NCI-H2029 (cell line): ENCODE data around the gene C2orf76.
"Not testable (repeated sequence)": the region's sequence is repeated elsewhere in the genome, so short reads cannot be mapped to it uniquely, and the experiment has no call there.

Source experiments
- DNase-seq: peaks from one replicate; lab custom pipeline; 2025; lab: John Stamatoyannopoulos, UW

Gene C2orf76

DNA sequence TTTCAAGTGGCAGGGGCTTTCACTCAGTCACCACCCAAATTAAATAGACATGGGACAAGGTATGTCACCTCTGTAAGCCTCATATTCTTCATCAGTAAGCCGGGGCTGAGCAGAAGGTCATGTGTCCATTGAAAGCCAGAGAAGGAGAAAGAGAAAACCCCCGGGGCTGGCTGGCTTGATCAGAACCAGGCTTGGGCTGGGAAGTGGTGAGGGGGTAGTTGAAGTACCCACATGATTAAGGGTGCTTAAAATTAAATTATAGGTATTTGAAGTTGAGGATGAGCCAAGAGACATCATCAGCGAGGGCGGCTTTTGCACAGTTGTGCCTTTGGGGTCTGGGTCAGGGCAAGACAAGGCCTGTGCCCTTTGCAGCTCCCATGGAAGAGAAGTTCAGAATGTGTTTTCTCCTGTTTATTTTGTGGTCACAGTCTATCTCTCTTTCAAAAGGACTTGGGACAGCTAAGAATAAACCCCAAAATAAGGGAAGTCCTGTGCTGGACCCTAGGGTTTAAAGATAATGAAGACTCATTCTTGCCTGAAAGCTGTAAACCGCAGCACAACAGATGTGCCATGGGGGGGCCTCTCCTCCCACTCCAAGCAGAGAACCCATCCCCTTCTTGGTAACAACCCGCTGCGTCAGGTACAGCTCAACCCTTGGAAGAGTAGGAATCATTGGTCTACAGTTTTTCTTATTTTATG, 10.8 kb upstream of the C2orf76 start:
- no peak for DNase-seq

DNA sequence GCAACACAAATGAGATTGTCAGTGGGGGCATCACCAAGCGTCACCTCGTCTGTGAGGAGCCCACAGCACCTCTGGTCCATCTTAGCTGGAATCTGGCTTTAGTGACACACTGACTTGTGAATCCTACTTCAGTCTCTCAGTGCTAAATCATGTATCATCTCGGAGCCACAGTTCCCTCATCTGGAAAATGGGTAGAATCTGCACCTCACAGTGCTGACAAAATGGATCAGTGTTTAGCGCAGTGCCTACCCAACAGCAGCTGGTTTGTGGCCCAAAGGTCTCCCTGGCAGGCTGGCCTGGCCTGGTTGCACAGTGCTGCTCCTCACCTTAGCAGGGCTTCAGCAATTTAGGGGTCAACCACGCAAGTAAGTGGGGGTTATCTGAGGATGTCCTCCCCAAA, 10.2 kb upstream of the C2orf76 start:
- no peak for DNase-seq

GRCh38 chr2:119376406-119376805, 9.8 kb upstream of the C2orf76 start:
- DNase-seq = not testable (repeated sequence)

- not testable (repeated sequence) for DNase-seq
Measured at GRCh38 chr2:119373907-119374745, 7.5 kb upstream of the C2orf76 start.

- DNase-seq = no peak
Measured at GRCh38 chr2:119372778-119373568, 6.3 kb upstream of the C2orf76 start.

- no peak for DNase-seq
Measured at GRCh38 chr2:119371111-119371510, 4.5 kb upstream of the C2orf76 start.

DNA sequence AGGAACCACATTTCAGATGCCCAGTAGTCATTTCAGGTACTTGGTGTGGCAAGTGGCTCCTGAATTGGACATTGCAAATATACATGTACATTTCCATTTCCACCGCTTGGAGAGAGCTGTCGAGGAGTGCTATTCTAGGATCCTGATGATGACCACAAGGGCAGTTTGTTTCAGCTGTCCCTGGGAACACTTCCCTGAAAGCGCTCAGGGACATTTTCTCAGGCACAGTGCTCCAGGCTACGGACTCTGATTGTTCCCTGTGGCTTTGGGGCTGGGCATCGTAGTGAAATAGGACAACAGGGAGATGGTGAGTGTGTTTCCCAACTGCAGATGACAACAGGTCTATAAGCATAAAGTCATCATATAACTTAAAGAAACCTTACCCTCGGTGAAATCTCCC, 3.2 kb upstream of the C2orf76 start:
- DNase-seq = no peak

GRCh38 chr2:119367472-119368099, 952 bp upstream of the C2orf76 start:
- DNase-seq = no peak

DNA sequence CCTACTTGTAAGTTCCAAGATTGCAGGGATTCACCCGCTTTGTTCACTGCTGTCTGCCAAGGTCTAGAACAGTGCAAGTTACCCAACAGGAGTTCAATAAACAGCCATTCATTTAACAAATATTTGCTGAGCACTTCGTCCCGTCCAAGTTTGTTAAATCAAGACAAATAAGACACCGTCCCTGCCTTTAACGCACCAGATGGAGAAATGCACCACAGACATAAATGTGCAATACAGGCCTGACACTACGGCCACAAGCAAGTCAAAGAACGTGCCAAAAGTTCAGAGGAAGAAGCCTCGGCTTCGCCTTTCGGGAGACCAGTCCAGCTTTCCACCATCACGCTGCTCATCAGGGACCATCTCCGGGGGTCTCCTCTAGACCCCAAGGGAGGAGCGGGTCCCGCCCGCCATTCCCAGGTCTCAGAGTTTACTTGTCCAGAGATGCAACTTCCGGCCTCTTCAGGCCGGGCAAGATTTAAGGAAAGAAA, 429 bp downstream of the C2orf76 start:
- DNase-seq = no peak

GRCh38 chr2:119365436-119365835, 1.2 kb downstream of the C2orf76 start:
- no peak for DNase-seq

DNA sequence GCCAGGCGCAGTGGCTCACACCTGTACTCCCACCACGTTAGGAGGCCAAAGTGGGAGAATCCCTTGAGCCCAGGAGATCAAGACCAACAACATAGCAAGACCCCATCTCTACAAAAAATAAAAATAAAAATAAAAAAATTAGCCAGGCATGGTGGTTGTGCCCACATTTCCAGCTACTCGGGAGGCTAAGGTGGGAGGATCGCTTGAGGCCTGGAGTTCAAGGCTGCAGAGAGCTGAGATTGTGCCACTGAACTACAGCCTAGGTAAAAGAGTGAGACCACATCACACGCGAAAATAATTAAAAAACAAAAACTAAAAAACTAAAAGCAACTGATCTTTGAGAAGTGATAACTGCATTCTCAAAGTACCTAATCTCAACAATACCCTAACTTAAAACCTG, 1.8 kb downstream of the C2orf76 start:
- DNase-seq = no peak

DNA sequence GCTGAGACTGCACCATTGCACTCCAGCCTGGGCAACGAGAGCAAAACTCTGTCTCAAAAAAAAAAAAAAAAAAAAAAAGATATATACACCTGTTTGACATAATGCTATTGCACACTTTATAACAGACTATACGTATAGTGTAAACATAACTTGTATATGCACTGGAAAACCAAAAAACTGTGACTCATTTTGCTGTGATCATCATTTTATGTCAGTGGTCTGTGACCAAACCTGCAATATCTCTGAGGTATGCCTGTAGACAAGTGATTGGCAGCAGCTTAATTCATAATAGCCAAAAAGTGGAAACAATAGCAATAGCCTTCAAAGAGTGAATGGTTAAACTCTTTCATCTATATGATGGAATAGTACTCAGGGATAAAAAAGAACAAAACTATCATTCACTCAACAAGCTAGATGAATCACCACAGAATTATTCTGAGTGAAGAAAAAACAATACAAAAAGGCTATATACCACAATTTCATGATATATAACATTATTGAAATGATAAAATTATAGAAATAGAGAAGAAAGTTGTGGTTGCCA, 6.1 kb downstream of the C2orf76 start:
- DNase-seq = no peak

DNA sequence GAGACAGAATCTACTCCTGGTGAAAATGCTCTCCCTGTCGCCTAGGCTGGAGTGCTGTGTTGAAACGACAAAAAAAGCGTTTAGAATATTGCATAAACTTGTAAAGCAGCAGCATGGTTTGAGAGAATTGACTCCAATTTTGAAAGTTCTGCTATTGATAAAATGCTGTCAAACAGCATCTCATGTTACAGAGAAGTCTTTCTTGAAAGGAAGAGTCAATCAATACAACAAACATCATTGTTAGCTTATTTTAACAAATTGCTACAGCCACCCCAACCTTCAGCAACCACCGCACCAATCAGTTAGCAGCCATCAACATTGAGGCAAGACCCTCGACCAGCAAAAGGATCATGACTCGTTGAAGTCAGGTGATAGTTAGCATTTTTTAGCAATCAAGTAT, 6.9 kb downstream of the C2orf76 start:
- DNase-seq = no peak

- DNase-seq = no peak
Measured at GRCh38 chr2:119354860-119355259, 11.8 kb downstream of the C2orf76 start.

DNA sequence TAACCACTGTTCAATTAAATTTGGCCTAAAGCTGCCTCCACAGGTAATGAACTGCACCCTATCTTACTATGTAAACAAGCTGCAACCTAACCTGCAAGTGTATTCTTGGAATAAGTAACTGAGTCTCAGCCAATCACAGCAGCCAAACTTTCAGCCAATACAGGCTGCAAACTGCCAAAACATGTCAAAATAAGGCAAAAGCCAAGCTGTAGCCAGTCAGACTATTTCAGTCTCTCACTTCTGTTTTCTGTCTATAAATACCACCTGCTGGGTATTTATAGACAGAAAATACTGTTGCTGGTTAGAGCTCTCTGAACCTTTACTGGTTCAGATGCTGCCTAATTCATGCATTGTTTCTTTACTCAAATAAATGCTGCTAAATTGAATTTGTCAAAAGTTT, 14.3 kb downstream of the C2orf76 start:
- no peak for DNase-seq

DNA sequence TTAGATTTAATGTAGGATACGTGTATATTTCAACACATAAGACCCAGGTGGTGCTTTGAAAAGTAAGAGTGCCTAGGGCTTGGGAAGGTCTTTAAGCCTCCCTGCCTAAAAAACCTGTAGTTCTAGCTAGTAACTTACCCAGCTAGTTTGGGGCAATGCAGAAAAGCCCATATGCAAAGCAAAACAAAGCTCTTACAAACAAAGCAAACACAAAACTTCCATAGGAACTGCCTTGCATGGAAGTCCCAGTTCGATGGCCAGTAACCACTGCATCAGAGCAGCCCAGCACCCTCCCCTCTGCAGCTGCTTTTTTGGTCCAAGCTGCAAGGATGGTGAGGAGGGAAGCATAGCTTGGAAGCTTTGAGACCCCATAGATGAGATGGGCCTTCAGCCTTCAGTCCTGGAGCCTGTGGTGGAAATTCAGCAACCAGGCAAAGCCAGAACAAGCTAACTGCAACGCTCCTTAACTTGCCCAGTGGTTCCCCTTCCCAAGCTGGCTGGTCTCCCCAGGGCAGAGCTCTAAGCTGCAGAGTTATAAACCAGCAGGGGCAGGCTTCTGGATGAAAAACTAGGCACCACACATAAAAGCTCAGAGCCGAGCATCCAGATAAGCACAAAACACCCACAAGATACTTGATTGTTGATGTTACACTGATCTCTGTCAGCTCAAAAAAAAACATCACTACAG, 16.2 kb downstream of the C2orf76 start:
- DNase-seq = no peak

DNA sequence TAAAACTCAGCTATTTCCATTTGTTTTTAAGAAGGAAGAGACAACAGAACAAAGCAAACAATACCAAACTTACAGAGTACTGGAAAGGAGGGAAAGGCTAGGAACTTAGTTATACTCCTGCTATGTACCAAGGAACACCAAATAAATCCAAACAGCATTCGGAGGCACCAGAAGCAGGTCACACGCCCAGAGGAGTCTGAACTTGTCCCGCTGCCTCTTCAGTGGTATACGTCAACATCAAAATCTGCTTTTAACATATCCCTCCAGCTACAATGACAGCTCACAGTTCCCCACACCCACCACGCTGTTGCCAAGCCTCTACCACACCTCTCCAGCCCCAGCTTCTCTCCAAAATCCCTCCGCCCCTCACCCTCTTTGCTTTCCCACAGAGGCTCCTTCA, 17.3 kb downstream of the C2orf76 start:
- DNase-seq = no peak

DNA sequence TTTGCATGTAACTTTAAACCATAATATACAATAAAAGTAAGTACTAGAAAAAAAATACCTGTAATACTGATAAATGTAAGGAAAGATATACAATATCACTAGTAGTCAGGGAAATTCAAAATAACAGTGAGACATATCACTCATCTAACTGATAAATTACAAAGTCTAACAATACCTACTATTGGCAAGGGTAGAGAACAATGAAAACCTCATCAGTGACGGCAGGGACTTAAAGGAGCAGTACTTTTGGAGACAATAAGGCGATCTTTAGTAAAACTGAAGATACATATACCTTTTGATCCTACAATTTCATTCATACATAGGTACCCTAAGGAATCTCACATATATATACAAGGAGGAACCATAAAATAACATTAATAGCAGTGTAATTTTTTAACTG, 24.9 kb downstream of the C2orf76 start:
- no peak for DNase-seq

GRCh38 chr2:119339562-119339923, 27.1 kb downstream of the C2orf76 start:
- no peak for DNase-seq

DNA sequence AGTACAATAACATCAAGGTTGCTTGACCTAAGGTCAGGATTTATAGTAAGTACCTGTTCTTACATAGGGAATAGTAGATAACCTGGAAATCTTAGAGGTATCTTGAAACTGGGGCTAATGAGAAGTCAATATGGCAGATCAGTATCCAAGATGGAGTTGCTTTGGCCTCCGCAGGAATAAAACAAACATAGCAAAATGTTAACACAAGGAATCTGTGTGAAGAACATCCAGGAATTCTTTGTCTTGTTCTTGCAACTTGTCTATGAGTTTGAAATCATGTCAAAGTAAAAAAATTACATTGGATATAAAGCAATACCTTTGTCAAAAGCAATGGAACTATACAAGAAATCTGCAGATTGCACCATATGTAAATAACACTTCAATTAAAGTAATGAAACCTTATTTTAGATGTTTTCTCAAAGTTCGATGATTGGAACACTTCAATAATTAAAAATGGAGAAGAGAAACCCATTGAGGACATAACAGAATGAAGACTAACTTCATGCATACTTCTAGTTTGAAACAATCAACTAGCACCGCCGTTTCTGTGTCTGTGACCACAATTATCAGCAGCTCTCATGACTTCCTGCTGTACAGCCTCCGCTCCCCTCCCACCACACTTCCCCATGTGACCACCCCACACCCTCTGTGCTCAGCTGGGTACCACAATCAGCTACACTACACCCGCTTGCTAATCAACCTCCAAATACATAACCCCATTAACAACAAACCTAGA, 27.6 kb downstream of the C2orf76 start:
- no peak for DNase-seq

DNA sequence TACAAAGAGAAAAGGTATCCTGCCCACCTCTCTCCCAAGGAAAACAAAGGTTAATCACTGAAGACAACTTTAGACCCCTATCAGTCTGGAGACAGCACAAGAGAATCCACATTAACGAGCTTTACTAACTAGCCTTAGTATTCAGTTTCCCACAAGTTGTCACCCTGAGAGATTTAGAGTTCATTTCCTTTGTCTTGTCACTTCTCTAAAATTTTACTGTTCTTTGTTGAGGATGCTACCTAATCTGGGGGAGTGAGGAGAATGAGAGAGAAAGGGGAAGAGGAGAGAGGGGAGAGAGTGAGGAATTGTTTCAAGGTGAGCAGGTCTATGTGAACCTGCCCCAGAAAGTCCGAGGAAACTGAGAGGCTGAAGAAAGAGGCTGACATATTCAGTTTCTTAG, 28.4 kb downstream of the C2orf76 start:
- DNase-seq = no peak
